ENCODE measurements around the gene DBF4B. TPM values are rescaled to one million over a fixed set of nuclear protein-coding genes. Genes with fewer than 3 reads are reported as not detected.

The DBF4B gene
- total RNA-seq, 1 experiment from 2014 or later = 32.9 TPM

- TF ChIP-seq ATF6 (CRISPR knock-in tag; IDR thresholded peaks at IDR 0.05) (no peak), TEAD4 (CRISPR knock-in tag; IDR thresholded peaks at IDR 0.05) (no peak), MXD4 (CRISPR knock-in tag; IDR thresholded peaks at IDR 0.05; ENCODE audit: borderline replicate concordance) (no peak), USF1 (CRISPR knock-in tag; IDR thresholded peaks at IDR 0.05) (no peak), AR (CRISPR knock-in tag; IDR thresholded peaks at IDR 0.05) (no peak), IRF1 (CRISPR knock-in tag; IDR thresholded peaks at IDR 0.05) (no peak), GRHL2 (CRISPR knock-in tag; IDR thresholded peaks at IDR 0.05; ENCODE audit: insufficient replicate concordance, severe bottlenecking) (no peak), KAT7 (CRISPR knock-in tag; IDR thresholded peaks at IDR 0.05; ENCODE audit: borderline replicate concordance) (no peak), ZNF671 (CRISPR knock-in tag; IDR thresholded peaks at IDR 0.05) (no peak)
Measured at GRCh38 chr17:44788139-44788538, 79.7 kb downstream of the DBF4B start (continued).

- H3K27me3 Mint-ChIP-seq (ENCODE audit: low read depth) = no peaks in the 10 kb centered on the region
- TF ChIP-seq SMAD4 (CRISPR knock-in tag; IDR thresholded peaks at IDR 0.05) = no peak
- TF ChIP-seq ZNF532 (CRISPR knock-in tag; IDR thresholded peaks at IDR 0.05; ENCODE audit: borderline replicate concordance) = no peak
- no peak for TF ChIP-seq ELF4 (CRISPR knock-in tag; IDR thresholded peaks at IDR 0.05; ENCODE audit: low read depth)
- TF ChIP-seq ZNF416 (CRISPR knock-in tag; IDR thresholded peaks at IDR 0.05) = no peak
- TF ChIP-seq ZMAT4 (CRISPR knock-in tag; IDR thresholded peaks at IDR 0.05) = no peak
- TF ChIP-seq ZNF219 (CRISPR knock-in tag; IDR thresholded peaks at IDR 0.05; ENCODE audit: borderline replicate concordance) = no peak
- TF ChIP-seq MXD4 (CRISPR knock-in tag; IDR thresholded peaks at IDR 0.05; ENCODE audit: borderline replicate concordance) = no peak
- TF ChIP-seq NR1H2 (CRISPR knock-in tag; IDR thresholded peaks at IDR 0.05) = no peak
- TF ChIP-seq USF2 (CRISPR knock-in tag; IDR thresholded peaks at IDR 0.05) = no peak
- no peak for TF ChIP-seq NFYB (CRISPR knock-in tag; conservative IDR thresholded peaks at IDR 0.05; ENCODE audit: low read depth)
- no peak for TF ChIP-seq EMX1 (CRISPR knock-in tag; IDR thresholded peaks at IDR 0.05)
- TF ChIP-seq IRF2 (CRISPR knock-in tag; IDR thresholded peaks at IDR 0.05; ENCODE audit: borderline replicate concordance, low read depth) = no peak
- TF ChIP-seq NFE2L1 (CRISPR knock-in tag; IDR thresholded peaks at IDR 0.05) = no peak
- H3K36me3 Mint-ChIP-seq = no peaks in the 10 kb centered on the region
- CTCF ChIA-PET = no interaction called here
- no peak overlapping the region for H3K27ac Mint-ChIP-seq
- POLR2A ChIA-PET = interaction anchor here (0.9 kb wide), 1 partner anchor 24 kb away, joined by 3 read pairs; no protein-coding TSS in a partner anchor
- H3K4me1 Mint-ChIP-seq = peaks cover 22% of the 10 kb centered on the region
- H3K4me3 Mint-ChIP-seq = no peak overlapping the region
- ATAC-seq (no peak), DNase-seq (ENCODE audit: low spot score) (no peak)
- H3K9me3 Mint-ChIP-seq = no peaks in the 10 kb centered on the region
Measured at GRCh38 chr17:44792276-44792675, 83.8 kb downstream of the DBF4B start.
